ENCODE results near the gene CNKSR3.

Gene CNKSR3

DNA sequence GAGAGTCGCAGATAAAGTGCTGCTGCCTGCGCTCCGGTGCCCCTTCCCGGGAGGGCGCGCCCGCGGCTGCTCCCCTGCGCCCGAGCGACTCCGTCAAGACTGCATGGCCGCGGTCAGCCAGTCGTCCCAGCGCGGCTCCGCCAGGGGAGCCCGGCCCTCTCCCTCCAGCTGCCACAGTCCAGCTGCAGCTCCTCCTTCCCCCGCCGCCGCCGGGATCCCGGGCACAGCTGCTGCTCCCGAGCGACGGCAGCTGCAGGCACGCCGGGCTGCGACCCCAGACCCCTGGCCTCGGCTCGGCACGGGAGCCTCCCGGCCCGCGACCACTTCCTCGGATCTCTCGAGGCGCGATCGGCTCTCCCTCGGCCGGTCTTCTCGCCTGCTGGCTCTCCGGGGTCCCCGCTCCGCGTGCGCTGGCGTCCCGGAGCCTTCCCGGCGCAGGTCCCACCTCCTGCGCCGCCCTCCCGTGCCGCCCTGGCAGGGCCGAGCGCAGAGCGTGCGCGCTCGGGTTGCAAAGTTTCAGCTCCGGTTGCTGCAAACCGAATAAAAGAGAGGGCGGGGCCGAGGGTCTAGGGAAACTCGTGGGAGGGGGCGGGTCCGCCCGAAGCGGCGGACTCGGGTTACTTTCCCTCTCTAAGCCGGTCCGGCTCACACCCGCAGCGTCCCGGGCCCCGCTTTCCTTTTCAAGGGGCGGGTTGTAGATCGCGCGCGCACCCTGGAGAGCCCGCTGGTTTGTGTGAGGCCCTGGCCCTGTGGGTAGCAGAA lies at the start of gene CNKSR3:
TSS of gene CNKSR3 (minus strand) at position 542 of the 762 bp plus-strand sequence. CDS start 571 bp downstream, outside the sequence.
- TF ChIP-seq, protein P1, sequence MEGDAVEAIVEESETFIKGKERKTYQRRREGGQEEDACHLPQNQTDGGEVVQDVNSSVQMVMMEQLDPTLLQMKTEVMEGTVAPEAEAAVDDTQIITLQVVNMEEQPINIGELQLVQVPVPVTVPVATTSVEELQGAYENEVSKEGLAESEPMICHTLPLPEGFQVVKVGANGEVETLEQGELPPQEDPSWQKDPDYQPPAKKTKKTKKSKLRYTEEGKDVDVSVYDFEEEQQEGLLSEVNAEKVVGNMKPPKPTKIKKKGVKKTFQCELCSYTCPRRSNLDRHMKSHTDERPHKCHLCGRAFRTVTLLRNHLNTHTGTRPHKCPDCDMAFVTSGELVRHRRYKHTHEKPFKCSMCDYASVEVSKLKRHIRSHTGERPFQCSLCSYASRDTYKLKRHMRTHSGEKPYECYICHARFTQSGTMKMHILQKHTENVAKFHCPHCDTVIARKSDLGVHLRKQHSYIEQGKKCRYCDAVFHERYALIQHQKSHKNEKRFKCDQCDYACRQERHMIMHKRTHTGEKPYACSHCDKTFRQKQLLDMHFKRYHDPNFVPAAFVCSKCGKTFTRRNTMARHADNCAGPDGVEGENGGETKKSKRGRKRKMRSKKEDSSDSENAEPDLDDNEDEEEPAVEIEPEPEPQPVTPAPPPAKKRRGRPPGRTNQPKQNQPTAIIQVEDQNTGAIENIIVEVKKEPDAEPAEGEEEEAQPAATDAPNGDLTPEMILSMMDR (IDR thresholded peaks at IDR 0.05; ENCODE audit: control extremely low read depth, extremely low read depth, low read depth, missing control alignments), result no peak
- ChIA-PET POLR2A (no interaction called here), CTCF (no interaction called here)
- DNase-seq (ENCODE audit: extremely low spot score), result peak; percentile 63

DNA sequence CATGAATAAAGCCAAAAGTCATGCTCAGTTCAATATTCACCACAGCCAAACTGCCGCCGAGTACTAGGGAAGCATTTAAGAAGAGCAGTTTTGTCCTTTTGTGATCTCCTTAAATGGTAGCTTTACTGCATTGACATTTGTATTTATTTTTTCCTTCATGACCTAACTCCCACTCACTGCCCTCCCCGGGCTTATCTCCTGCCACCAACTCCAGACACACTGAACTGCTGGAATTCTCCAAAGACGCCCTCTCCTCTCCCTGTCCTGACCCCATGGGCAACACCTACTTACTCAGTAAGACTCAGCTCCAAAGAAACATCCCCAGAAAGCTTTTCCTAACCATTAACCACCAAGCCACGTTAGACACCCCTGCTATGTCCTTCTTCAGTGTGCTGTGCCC lies 48.5 kb upstream of the CNKSR3 start:
- ChIA-PET POLR2A (no interaction called here), CTCF (interaction anchor here (1.3 kb wide), 1 partner anchor 34 kb away, joined by 3 read pairs; no protein-coding TSS in a partner anchor)
- TF ChIP-seq, protein P1 (IDR thresholded peaks at IDR 0.05; ENCODE audit: control extremely low read depth, extremely low read depth, low read depth, missing control alignments), result no peak
- no peak for DNase-seq (ENCODE audit: extremely low spot score)

DNA sequence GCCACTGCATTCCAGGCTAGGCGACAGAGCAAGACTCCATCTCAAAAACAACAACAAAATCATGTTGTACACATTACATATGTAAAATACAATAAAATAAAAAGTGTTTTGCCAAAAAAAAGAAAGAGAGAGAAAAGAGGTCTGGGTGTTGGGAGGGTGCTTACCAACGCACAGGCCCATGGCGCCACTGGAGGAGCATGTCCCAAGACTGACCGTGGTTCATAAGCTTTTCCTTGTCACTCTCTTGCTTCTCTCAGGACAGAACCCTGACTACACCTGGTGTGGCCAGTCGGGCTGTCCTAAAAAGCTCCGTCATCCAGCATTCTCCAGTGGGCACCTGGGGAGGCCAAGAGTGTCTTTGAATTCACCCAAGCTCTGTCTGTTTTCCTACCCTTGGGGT lies 48.0 kb upstream of the CNKSR3 start:
- POLR2A ChIA-PET, result no interaction called here
- DNase-seq (ENCODE audit: extremely low spot score), result no peak
- TF ChIP-seq, protein P1 (IDR thresholded peaks at IDR 0.05; ENCODE audit: control extremely low read depth, extremely low read depth, low read depth, missing control alignments), result no peak
- CTCF ChIA-PET, result interaction anchor here (1.3 kb wide), 1 partner anchor 35 kb away, joined by 3 read pairs; no protein-coding TSS in a partner anchor

DNA sequence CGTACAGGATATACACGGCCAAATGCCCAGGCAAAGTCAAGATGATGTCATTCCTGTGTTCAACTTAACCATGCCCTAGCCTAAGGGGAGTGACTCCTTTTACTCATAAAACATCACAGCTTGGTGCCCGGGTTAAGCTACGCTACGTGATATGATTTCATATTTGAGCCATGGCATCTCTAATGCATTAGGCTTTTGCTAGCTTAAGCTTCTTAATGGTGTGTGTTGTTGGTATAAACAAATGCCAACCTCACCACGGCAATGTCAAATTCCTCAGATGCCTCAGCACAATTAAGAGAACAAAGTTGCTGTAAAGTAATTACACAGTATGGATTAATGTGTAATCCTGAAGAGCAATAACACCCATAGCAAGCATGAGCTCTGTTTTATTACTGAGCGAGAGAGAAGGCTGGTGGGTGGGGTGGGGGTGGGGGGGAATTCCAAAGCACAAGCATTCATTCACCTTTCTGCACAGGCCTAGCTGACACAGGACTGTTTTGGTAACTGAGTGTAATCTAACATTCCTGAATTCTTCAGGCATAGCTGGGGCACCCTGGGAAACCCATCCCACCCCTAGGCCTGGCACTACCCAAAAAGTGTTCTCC lies 44.7 kb upstream of the CNKSR3 start:
- CTCF ChIA-PET, result interaction anchor here (0.9 kb wide), 1 partner anchor 28 kb away, joined by 3 read pairs; no protein-coding TSS in a partner anchor

DNA sequence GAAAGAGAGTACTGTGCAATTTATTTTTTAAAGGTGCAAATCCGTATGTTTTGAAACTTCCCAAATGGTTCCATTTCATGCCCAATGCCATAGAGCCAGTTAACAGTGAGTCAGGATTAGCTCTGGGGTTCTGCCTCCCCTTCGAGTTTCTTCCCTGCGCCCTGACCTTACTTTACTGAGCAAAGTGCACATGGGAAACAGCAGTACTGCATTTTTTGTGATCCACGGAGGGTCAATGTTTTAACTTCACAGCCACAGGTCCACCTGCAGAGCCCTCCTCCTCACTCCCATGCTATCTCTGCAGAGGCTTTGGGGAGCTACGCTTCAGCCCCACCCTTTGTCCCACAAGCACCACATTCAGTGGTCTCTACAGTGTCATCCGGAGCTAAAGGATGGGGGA lies 44.0 kb upstream of the CNKSR3 start:
- DNase-seq (ENCODE audit: extremely low spot score), result no peak
- TF ChIP-seq, protein P1 (IDR thresholded peaks at IDR 0.05; ENCODE audit: control extremely low read depth, extremely low read depth, low read depth, missing control alignments), result no peak
- ChIA-PET POLR2A (no interaction called here), CTCF (interaction anchor here (0.9 kb wide), 1 partner anchor 27 kb away, joined by 3 read pairs; no protein-coding TSS in a partner anchor)

More for the DNA sequence above, 44.7 kb upstream of the CNKSR3 start:
- DNase-seq (ENCODE audit: extremely low spot score), result no peak
- TF ChIP-seq, protein P1 (IDR thresholded peaks at IDR 0.05; ENCODE audit: control extremely low read depth, extremely low read depth, low read depth, missing control alignments), result no peak
- POLR2A ChIA-PET, result no interaction called here

DNA sequence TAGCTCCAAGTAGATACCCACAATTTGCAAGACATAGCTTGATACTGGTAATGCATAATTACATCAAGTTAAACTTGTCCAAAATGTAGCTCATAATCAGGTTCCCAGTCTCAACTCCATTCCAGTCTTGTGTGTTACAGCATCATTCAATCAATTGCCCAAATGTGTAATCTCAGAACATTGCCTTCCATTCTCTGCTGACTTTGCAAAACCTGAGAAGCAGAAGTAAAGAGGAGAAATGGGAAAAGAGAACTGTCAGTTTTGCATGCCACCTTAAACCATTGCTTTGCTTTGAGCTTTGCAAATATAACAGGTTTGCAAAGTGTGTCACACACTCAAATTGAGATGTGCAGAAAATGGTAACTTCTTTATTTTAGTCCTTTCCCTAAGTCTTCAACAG lies 40.3 kb upstream of the CNKSR3 start:
- ChIA-PET CTCF (no interaction called here), POLR2A (no interaction called here)

More for the DNA sequence above, 40.3 kb upstream of the CNKSR3 start:
- DNase-seq (ENCODE audit: extremely low spot score), result no peak
- TF ChIP-seq, protein P1 (IDR thresholded peaks at IDR 0.05; ENCODE audit: control extremely low read depth, extremely low read depth, low read depth, missing control alignments), result no peak
